PC-9 (cell line): Measurements from ENCODE around the gene MTMR3. TPM values are rescaled to one million over a fixed set of nuclear protein-coding genes. Genes with fewer than 3 reads are reported as not detected.

Source experiments
- BruUV-seq: library from RNA; stranded (reverse); fragments of 400-500 nt; replicated peaks from 2 replicates; lab custom pipeline; 2021; lab: Mats Ljungman, UMichigan
- CTCF ChIA-PET: fragments of 300-600 bp; sonication (Branson Sonifier 250); formaldehyde crosslinking; loops from one replicate; lab custom pipeline; 2022; ENCODE audit warnings: antibody characterized with exemption; lab: Charles Lee
- POLR2A ChIA-PET: fragments of 300-600 bp; sonication (Branson Sonifier 250); formaldehyde crosslinking; loops from one replicate; lab custom pipeline; 2022; ENCODE audit warnings: antibody characterized with exemption; ENCODE audit not compliant: unreplicated experiment; lab: Charles Lee
- DNase-seq, 2 experiments: peaks; one replicate each; pipeline versions ENCODE4 v3.0.0 to v3.0.0-alpha.2; 2015 to 2022; ENCODE audit warnings: mixed read lengths in 1 of 2
- H2AFZ ChIP-seq: fragments of 200-600 bp; sonication (generic); 2 replicates; pipeline ENCODE4 v1.8.1; 2017; ENCODE audit warnings: antibody characterized with exemption
- H3F3A ChIP-seq: fragments of 200-600 bp; sonication (generic); 2 replicates; pipeline ENCODE4 v1.8.1; 2017; ENCODE audit warnings: antibody characterized with exemption, mild to moderate bottlenecking, low read depth; ENCODE audit not compliant: insufficient read depth
- H3K27ac ChIP-seq: fragments of 200-600 bp; sonication (generic); 2 replicates; pipeline ENCODE4 v1.6.1; 2016; ENCODE audit warnings: mixed run types
- H3K27me3 ChIP-seq: fragments of 200-600 bp; sonication (generic); 2 replicates; pipeline ENCODE4 v1.6.1; 2016; ENCODE audit warnings: low read depth, mixed run types; ENCODE audit not compliant: insufficient read depth
- H3K36me3 ChIP-seq: fragments of 200-600 bp; sonication (generic); 2 replicates; pipeline ENCODE4 v1.6.1; 2016; ENCODE audit warnings: low read depth, mixed run types
- H3K4me1 ChIP-seq: fragments of 200-600 bp; sonication (generic); replicated peaks from 2 replicates; pipeline ENCODE4 v1.6.1; 2016; ENCODE audit warnings: mixed run types; ENCODE audit not compliant: insufficient read depth
- H3K4me2 ChIP-seq: fragments of 200-600 bp; sonication (generic); 2 replicates; pipeline ENCODE4 v1.6.1; 2017; ENCODE audit warnings: mixed run types
- H3K4me3 ChIP-seq: fragments of 200-600 bp; sonication (generic); 2 replicates; pipeline ENCODE4 v1.6.1; 2016; ENCODE audit warnings: mixed run types
- H3K79me2 ChIP-seq: fragments of 200-600 bp; sonication (generic); 2 replicates; pipeline ENCODE4 v1.6.1; 2017; ENCODE audit warnings: low read depth, mixed run types
- H3K9me2 ChIP-seq: fragments of 200-600 bp; sonication (generic); 2 replicates; pipeline ENCODE4 v1.8.1; 2017; ENCODE audit warnings: mild to moderate bottlenecking; ENCODE audit not compliant: insufficient read depth
- H3K9me3 ChIP-seq: fragments of 200-600 bp; sonication (generic); 2 replicates; pipeline ENCODE4 v1.8.1; 2016; ENCODE audit warnings: low read depth; ENCODE audit not compliant: insufficient read depth
- H4K20me1 ChIP-seq: fragments of 200-600 bp; sonication (generic); 2 replicates; pipeline ENCODE4 v1.8.1; 2017; ENCODE audit not compliant: insufficient read depth
- EZH2 ChIP-seq: fragments of 200-600 bp; sonication (generic); IDR thresholded peaks from 2 replicates; pipeline ENCODE4 v1.8.0; 2017; ENCODE audit warnings: antibody characterized with exemption, low read depth
- intact Hi-C: fragments of 100-400 bp; cut with micrococcal nuclease; formaldehyde crosslinking; loops from one replicate; pipeline ENCODE4 v1.10.0; 2022; ENCODE audit not compliant: unreplicated experiment
- total RNA-seq: library from RNA; stranded (reverse); gene quantifications from 2 replicates; pipeline ENCODE4 v1.2.3, GENCODE V29; 2021
- TF ChIP-seq, protein P1 (sequence below): fragments of 200-600 bp; sonication (generic); conservative IDR thresholded peaks from 2 replicates; pipeline ENCODE4 v1.6.1; 2017; ENCODE audit warnings: mixed run types, antibody characterized with exemption, mild to moderate bottlenecking, moderate library complexity

Gene MTMR3
- total RNA-seq, 1 experiment from 2014 or later, result 28.1 TPM

DNA sequence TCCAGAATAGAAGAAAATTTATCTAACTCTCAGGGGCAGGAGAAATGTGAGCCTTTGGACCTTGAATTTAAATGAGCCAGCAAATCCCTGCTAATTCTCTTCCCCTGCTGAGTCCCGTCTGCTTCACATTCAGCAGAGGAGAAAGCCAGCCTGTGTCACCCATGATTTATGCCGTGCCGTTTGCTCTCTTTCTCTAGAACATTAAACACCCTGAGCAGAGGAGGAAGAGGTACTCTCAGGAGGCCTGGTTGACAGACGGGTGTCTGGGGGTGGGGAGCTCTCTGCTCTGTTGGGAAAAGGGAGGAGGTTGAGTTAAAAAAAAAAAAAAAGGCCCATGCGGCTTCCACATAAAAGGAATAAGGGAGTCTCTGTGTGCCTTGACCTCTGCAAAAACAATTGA is 11.3 kb upstream of the MTMR3 start:
- no peak overlapping the region for H3K4me3 ChIP-seq
- no peaks in the 10 kb centered on the region for H3K9me2 ChIP-seq
- no peaks in the 10 kb centered on the region for H4K20me1 ChIP-seq
- no peaks in the 10 kb centered on the region for H3K4me1 ChIP-seq
- ChIA-PET CTCF (no interaction called here), POLR2A (no interaction called here)
- no peaks in the 10 kb centered on the region for H3K79me2 ChIP-seq
- H3K4me2 ChIP-seq, result no peak overlapping the region
- no peak overlapping the region for H2AFZ ChIP-seq
- H3K27ac ChIP-seq, result no peak overlapping the region
- H3K27me3 ChIP-seq, result no peaks in the 10 kb centered on the region
- H3F3A ChIP-seq, result no peaks in the 10 kb centered on the region; the same call in none of the 2 replicates
- no peaks in the 10 kb centered on the region for H3K9me3 ChIP-seq
- DNase-seq, result no peak
- TF ChIP-seq, protein P1, sequence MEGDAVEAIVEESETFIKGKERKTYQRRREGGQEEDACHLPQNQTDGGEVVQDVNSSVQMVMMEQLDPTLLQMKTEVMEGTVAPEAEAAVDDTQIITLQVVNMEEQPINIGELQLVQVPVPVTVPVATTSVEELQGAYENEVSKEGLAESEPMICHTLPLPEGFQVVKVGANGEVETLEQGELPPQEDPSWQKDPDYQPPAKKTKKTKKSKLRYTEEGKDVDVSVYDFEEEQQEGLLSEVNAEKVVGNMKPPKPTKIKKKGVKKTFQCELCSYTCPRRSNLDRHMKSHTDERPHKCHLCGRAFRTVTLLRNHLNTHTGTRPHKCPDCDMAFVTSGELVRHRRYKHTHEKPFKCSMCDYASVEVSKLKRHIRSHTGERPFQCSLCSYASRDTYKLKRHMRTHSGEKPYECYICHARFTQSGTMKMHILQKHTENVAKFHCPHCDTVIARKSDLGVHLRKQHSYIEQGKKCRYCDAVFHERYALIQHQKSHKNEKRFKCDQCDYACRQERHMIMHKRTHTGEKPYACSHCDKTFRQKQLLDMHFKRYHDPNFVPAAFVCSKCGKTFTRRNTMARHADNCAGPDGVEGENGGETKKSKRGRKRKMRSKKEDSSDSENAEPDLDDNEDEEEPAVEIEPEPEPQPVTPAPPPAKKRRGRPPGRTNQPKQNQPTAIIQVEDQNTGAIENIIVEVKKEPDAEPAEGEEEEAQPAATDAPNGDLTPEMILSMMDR, result no peak
- TF ChIP-seq EZH2, result no peak
- no peaks in the 10 kb centered on the region for H3K36me3 ChIP-seq
- no TSS peak for BruUV-seq
- intact Hi-C loops, result no loop called here

DNA sequence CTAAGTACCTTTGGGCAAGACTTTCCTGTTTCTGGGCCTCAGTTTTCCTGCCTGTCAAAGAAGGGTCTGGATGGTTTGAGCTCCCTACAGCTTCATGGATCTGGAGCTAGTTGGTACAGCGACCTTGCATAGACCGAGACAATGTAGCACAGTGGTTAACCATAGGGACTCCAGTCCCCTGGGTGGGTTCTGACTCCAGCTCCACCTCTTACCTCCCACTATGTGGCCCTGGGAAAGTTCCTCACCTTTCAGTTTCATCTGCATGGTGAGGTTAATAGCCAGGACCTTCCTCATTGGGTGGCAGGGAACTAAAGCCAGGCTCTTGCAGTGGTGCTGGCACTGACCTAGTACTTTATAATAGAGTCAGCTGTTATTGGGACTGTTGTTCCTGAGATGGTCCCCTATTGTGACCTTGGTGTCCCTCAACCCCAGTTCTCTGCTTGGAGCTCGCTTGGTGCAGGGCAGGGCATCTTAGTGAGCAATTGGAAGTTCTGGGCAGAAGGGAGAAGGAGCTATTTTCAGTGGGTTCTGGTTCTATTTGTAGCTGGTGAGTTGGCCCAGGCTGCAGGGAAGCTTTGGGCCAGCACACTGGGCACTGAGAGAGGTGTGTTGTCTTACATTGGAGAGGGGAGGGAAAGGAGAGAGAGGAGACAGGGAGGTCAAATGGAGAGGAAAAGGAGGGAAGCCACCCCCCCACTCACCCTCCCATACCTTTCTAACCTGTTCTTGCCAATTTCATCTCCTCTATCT is 10.7 kb upstream of the MTMR3 start:
- no peak for DNase-seq
- CTCF ChIA-PET, result no interaction called here
- H2AFZ ChIP-seq, result no peak overlapping the region
- no peaks in the 10 kb centered on the region for H3K36me3 ChIP-seq
- no peaks in the 10 kb centered on the region for H4K20me1 ChIP-seq
- no peak overlapping the region for H3K4me3 ChIP-seq
- H3K4me1 ChIP-seq, result no peaks in the 10 kb centered on the region
- H3K79me2 ChIP-seq, result no peaks in the 10 kb centered on the region
- intact Hi-C loops, result no loop called here
- H3K27ac ChIP-seq, result no peak overlapping the region
- H3K27me3 ChIP-seq, result no peaks in the 10 kb centered on the region
- TF ChIP-seq, protein P1, result no peak
- no peak for TF ChIP-seq EZH2
- no peaks in the 10 kb centered on the region for H3K9me2 ChIP-seq
- H3F3A ChIP-seq, result no peaks in the 10 kb centered on the region; the same call in none of the 2 replicates
- no peak overlapping the region for H3K4me2 ChIP-seq
- no peaks in the 10 kb centered on the region for H3K9me3 ChIP-seq
- BruUV-seq, result no TSS peak
- POLR2A ChIA-PET, result no interaction called here

DNA sequence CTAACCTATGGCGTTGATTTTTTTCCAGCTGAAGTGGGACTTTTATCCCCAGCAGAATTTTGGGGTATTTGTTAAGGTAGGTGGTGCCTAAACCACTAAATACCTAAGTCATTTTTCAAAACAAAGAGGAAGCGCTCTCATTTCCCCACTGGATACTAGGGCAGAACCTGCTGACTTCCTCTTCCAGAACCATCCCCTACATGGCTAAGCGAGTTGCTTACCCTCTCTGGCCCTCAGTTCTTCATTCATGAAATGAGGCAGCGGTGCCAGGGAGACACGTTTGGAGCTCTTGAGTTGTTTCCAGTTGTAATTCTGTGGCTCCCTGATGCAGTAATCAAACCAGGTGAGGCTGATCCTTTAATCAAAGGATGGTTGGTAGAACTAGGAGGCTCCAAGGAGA is 10.0 kb upstream of the MTMR3 start:
- CTCF ChIA-PET, result no interaction called here
- H3F3A ChIP-seq, result no peaks in the 10 kb centered on the region; the same call in none of the 2 replicates

More for the DNA sequence above, 10.0 kb upstream of the MTMR3 start:
- no peak overlapping the region for H2AFZ ChIP-seq
- H3K4me2 ChIP-seq, result no peak overlapping the region
- no peaks in the 10 kb centered on the region for H3K27me3 ChIP-seq
- no peaks in the 10 kb centered on the region for H3K79me2 ChIP-seq
- TF ChIP-seq, protein P1, result no peak
- no peak for TF ChIP-seq EZH2
- no peaks in the 10 kb centered on the region for H3K9me2 ChIP-seq
- BruUV-seq, result no TSS peak
- no peaks in the 10 kb centered on the region for H3K36me3 ChIP-seq
- no peak overlapping the region for H3K27ac ChIP-seq
- no peaks in the 10 kb centered on the region for H3K4me1 ChIP-seq
- no peak overlapping the region for H3K4me3 ChIP-seq
- no peaks in the 10 kb centered on the region for H3K9me3 ChIP-seq
- intact Hi-C loops, result no loop called here
- POLR2A ChIA-PET, result no interaction called here
- H4K20me1 ChIP-seq, result no peaks in the 10 kb centered on the region
- no peak for DNase-seq
